VCaP (cell line): Measurements from ENCODE around the gene LYRM7.

ENCODE experiments used
- H3K27ac ChIP-seq: fragments of 450-650 bp; 2 replicates; pipeline ENCODE4 v1.5.1; 2017
- CTCF ChIP-seq: fragments of 450-650 bp; conservative IDR thresholded peaks from 2 replicates; pipeline ENCODE4 v1.5.1; 2017; ENCODE audit warnings: mild to moderate bottlenecking, moderate library complexity

Gene LYRM7

GRCh38 chr5:131150408-131150807 lies 20.3 kb upstream of the LYRM7 start:
- H3K27ac ChIP-seq = no peak overlapping the region
- no peak for TF ChIP-seq CTCF

GRCh38 chr5:131151216-131151615 lies 19.5 kb upstream of the LYRM7 start:
- no peak for TF ChIP-seq CTCF
- H3K27ac ChIP-seq = no peak overlapping the region

GRCh38 chr5:131156385-131156784 lies 14.4 kb upstream of the LYRM7 start:
- no peak for TF ChIP-seq CTCF
- H3K27ac ChIP-seq = no peak overlapping the region

- TF ChIP-seq CTCF = no peak
- H3K27ac ChIP-seq = no peak overlapping the region
These were observed 13.8 kb upstream of the LYRM7 start for GRCh38 chr5:131156957-131157356.

GRCh38 chr5:131160134-131160533 lies 10.6 kb upstream of the LYRM7 start:
- TF ChIP-seq CTCF = no peak
- peak overlapping the region; percentile 60 for H3K27ac ChIP-seq

GRCh38 chr5:131163276-131164119 lies 7.2 kb upstream of the LYRM7 start:
- no peak for TF ChIP-seq CTCF
- peak overlapping the region; percentile 97 for H3K27ac ChIP-seq

- TF ChIP-seq CTCF = no peak
- H3K27ac ChIP-seq = peak overlapping the region; percentile 97
These were observed 6.3 kb upstream of the LYRM7 start for GRCh38 chr5:131164191-131165118.
